Measurements from ENCODE around the gene MUCL3. TPM values are rescaled to one million over a fixed set of nuclear protein-coding genes. Genes with fewer than 3 reads are reported as not detected.

The MUCL3 gene
- total RNA-seq, 1 experiment from 2014 or later = 0.15 TPM

GRCh38 chr6:30981942-30982772 is 41.4 kb downstream of the MUCL3 start:
- Mint-ChIP-seq H3K4me3 (peak overlapping the region; percentile 57), H3K4me1 (peaks cover 21% of the 10 kb centered on the region), H3K9me3 (peaks cover 3% of the 10 kb centered on the region; the same call in 1 of the 2 replicates), H3K36me3 (no peaks in the 10 kb centered on the region), H3K27ac (peak overlapping the region; percentile 92), H3K27me3 (ENCODE audit: low read depth) (no peaks in the 10 kb centered on the region; the same call in none of the 2 replicates)
- ChIA-PET POLR2A (interaction anchor here (1.0 kb wide), 1 partner anchor 68 kb away, joined by 3 read pairs; the partner anchor contains the start of gene VARS2), CTCF (interaction anchor here (0.6 to 3.1 kb wide), 28 partner anchors 9 to 303 kb away, joined by 3 to 23 read pairs (median 4); partner anchors contain the start of genes GTF2H4, NRM and VARS2)
- ATAC-seq (peak; percentile 99), DNase-seq (ENCODE audit: low spot score) (peak; percentile 67)
- peak; percentile 45; the same call in 1 of the 2 replicates for TF ChIP-seq SP1 (CRISPR knock-in tag; conservative IDR thresholded peaks at IDR 0.05)
- no peak for TF ChIP-seq SMAD4 (CRISPR knock-in tag; IDR thresholded peaks at IDR 0.05)

- no peaks in the 10 kb centered on the region for H3K36me3 Mint-ChIP-seq
- ATAC-seq (no peak), DNase-seq (ENCODE audit: low spot score) (no peak)
- no peaks in the 10 kb centered on the region for H3K9me3 Mint-ChIP-seq
- TF ChIP-seq CREB1 (CRISPR knock-in tag; IDR thresholded peaks at IDR 0.05) = no peak
- no peak for TF ChIP-seq SOX15 (CRISPR knock-in tag; IDR thresholded peaks at IDR 0.05)
- ChIA-PET POLR2A (interaction anchor here (0.6 kb wide), 1 partner anchor 566 kb away, joined by 3 read pairs; no protein-coding TSS in a partner anchor), CTCF (interaction anchor here (1.1 to 3.1 kb wide), 5 partner anchors 24 to 103 kb away, joined by 3 to 22 read pairs (median 20); no protein-coding TSS in a partner anchor)
- H3K4me3 Mint-ChIP-seq = peak within 1 kb of the TSS; percentile 57; the same call in 1 of the 2 replicates
- no peaks in the 10 kb centered on the region; the same call in none of the 2 replicates for H3K27me3 Mint-ChIP-seq (ENCODE audit: low read depth)
- no peak within 1 kb of the TSS for H3K27ac Mint-ChIP-seq
- peaks cover 17% of the 10 kb centered on the region for H3K4me1 Mint-ChIP-seq
Observed at GRCh38 chr6:30983439-30983838, 42.7 kb downstream of the MUCL3 start, which contains the start of gene MUC21. Gene MUC21, plus strand, starts transcription at chr6:30983718. Its CDS starts 241 bp downstream, at chr6:30983959.

- Mint-ChIP-seq H3K9me3 (no peaks in the 10 kb centered on the region), H3K27ac (no peak overlapping the region), H3K27me3 (ENCODE audit: low read depth) (no peaks in the 10 kb centered on the region; the same call in none of the 2 replicates), H3K4me1 (peaks cover 22% of the 10 kb centered on the region), H3K4me3 (no peak overlapping the region), H3K36me3 (no peaks in the 10 kb centered on the region)
- POLR2A ChIA-PET = no interaction called here
- DNase-seq (ENCODE audit: low spot score) (no peak), ATAC-seq (no peak)
- CTCF ChIA-PET = no interaction called here
- TF ChIP-seq TEAD1 (CRISPR knock-in tag; IDR thresholded peaks at IDR 0.05) (no peak), MAX (CRISPR knock-in tag; IDR thresholded peaks at IDR 0.05) (no peak), ZNF423 (CRISPR knock-in tag; IDR thresholded peaks at IDR 0.05) (no peak), STAT6 (CRISPR knock-in tag; conservative IDR thresholded peaks at IDR 0.05; ENCODE audit: low read depth) (no peak), ATF2 (CRISPR knock-in tag; IDR thresholded peaks at IDR 0.05; ENCODE audit: borderline replicate concordance, low read depth) (no peak), ZNF671 (CRISPR knock-in tag; IDR thresholded peaks at IDR 0.05) (no peak), PREB (CRISPR knock-in tag; IDR thresholded peaks at IDR 0.05; ENCODE audit: borderline replicate concordance) (no peak), NR3C1 (CRISPR knock-in tag; conservative IDR thresholded peaks at IDR 0.05; ENCODE audit: low read depth) (no peak)
- TF ChIP-seq, protein P1, sequence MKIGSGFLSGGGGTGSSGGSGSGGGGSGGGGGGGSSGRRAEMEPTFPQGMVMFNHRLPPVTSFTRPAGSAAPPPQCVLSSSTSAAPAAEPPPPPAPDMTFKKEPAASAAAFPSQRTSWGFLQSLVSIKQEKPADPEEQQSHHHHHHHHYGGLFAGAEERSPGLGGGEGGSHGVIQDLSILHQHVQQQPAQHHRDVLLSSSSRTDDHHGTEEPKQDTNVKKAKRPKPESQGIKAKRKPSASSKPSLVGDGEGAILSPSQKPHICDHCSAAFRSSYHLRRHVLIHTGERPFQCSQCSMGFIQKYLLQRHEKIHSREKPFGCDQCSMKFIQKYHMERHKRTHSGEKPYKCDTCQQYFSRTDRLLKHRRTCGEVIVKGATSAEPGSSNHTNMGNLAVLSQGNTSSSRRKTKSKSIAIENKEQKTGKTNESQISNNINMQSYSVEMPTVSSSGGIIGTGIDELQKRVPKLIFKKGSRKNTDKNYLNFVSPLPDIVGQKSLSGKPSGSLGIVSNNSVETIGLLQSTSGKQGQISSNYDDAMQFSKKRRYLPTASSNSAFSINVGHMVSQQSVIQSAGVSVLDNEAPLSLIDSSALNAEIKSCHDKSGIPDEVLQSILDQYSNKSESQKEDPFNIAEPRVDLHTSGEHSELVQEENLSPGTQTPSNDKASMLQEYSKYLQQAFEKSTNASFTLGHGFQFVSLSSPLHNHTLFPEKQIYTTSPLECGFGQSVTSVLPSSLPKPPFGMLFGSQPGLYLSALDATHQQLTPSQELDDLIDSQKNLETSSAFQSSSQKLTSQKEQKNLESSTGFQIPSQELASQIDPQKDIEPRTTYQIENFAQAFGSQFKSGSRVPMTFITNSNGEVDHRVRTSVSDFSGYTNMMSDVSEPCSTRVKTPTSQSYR (CRISPR knock-in tag; IDR thresholded peaks at IDR 0.05) = no peak
- TF ChIP-seq, protein P2, sequence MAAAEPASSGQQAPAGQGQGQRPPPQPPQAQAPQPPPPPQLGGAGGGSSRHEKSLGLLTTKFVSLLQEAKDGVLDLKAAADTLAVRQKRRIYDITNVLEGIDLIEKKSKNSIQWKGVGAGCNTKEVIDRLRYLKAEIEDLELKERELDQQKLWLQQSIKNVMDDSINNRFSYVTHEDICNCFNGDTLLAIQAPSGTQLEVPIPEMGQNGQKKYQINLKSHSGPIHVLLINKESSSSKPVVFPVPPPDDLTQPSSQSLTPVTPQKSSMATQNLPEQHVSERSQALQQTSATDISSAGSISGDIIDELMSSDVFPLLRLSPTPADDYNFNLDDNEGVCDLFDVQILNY (CRISPR knock-in tag; IDR thresholded peaks at IDR 0.05) = no peak
- TF ChIP-seq, protein P3, sequence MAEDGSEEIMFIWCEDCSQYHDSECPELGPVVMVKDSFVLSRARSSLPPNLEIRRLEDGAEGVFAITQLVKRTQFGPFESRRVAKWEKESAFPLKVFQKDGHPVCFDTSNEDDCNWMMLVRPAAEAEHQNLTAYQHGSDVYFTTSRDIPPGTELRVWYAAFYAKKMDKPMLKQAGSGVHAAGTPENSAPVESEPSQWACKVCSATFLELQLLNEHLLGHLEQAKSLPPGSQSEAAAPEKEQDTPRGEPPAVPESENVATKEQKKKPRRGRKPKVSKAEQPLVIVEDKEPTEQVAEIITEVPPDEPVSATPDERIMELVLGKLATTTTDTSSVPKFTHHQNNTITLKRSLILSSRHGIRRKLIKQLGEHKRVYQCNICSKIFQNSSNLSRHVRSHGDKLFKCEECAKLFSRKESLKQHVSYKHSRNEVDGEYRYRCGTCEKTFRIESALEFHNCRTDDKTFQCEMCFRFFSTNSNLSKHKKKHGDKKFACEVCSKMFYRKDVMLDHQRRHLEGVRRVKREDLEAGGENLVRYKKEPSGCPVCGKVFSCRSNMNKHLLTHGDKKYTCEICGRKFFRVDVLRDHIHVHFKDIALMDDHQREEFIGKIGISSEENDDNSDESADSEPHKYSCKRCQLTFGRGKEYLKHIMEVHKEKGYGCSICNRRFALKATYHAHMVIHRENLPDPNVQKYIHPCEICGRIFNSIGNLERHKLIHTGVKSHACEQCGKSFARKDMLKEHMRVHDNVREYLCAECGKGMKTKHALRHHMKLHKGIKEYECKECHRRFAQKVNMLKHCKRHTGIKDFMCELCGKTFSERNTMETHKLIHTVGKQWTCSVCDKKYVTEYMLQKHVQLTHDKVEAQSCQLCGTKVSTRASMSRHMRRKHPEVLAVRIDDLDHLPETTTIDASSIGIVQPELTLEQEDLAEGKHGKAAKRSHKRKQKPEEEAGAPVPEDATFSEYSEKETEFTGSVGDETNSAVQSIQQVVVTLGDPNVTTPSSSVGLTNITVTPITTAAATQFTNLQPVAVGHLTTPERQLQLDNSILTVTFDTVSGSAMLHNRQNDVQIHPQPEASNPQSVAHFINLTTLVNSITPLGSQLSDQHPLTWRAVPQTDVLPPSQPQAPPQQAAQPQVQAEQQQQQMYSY (CRISPR knock-in tag; IDR thresholded peaks at IDR 0.05) = no peak
Observed at GRCh38 chr6:30985490-30985889, 44.7 kb downstream of the MUCL3 start.
